ENCODE results near the gene MAGI1.

The MAGI1 gene

GRCh38 chr3:65971293-65972252 is 67.1 kb downstream of the MAGI1 start:
- DNase-seq: no peak

GRCh38 chr3:65968996-65969395 is 69.7 kb downstream of the MAGI1 start:
- DNase-seq: no peak

GRCh38 chr3:65967451-65967850 is 71.3 kb downstream of the MAGI1 start:
- DNase-seq: no peak

DNA sequence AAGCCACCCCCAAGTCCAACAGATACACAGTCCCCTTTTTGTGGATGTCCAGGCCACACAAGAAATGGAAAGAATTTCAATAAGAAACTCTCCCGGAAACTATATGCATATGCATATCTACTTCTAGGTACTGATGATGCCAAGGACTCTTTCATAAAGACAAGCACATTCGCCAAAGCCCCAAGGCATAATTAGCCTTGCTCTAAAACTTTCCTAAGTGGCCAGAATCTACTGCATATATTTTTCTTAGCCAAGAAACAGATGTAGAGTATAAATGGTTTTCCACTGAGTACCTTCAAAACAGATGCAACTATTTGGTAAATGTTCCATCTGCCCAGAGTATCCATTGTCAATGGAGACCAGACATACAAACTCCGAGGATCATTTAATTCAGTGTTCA is 73.9 kb downstream of the MAGI1 start:
- DNase-seq: no peak

- no peak for DNase-seq
Measured at GRCh38 chr3:65963787-65964677, 74.7 kb downstream of the MAGI1 start.

DNA sequence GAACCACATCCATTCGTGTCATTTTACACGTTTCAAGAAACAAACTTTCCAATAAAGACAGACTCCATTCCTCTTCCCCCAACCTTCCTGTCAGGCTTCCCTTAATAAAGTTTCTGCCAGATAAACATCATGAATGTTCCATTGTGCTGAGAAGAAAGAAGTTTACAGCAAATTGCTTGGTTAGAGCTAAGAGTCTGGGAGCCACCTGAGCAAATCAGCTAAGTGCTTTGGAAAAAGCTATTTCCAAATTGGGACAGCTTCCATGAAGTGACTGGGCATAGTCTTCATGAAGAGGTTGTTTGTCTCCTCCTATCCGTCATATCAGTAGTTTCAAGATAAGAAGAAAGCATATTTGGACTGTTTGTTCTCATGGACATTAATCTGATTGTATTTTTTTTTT is 77.0 kb downstream of the MAGI1 start:
- no peak for DNase-seq

DNA sequence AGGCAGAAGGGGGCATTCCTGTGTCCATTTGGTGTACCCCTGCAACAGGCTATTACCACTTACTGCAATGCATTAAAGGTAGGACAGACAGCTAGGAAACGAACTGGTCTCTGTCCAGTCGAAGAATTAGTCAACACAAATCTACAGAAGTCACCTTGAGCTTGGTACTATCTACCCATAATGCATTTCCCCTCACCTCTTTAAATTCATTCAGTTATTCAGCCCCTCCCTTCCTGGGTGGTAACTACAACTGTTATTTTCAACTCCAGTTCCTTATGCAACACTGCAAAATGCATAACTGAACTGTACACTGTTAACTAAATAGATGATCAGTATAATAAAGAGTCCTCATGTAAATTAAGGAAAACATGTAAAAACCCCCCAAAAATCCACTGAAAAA is 77.6 kb downstream of the MAGI1 start:
- DNase-seq: no peak

DNA sequence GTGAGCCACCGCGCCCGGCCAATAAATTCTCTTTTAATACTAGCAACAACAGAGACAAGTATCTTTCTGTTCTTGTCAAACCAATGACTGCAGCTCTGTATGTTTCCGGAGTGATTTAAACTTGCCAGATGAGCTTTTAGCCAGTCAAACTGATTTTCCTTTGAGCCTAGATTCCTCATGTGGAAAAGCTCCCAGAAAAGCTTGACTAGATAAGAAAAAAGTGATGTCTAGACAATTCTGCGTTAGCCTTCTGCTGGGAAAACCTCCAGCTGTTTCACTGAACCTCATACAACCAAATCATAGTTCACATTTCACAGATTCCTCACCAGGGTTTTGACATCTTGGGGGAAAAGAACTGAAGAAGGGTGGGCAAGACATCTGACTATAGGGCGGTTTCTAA is 78.6 kb downstream of the MAGI1 start:
- no peak for DNase-seq

- DNase-seq: no peak
Measured at GRCh38 chr3:65958216-65958615, 80.5 kb downstream of the MAGI1 start.

GRCh38 chr3:65955792-65956477 is 82.8 kb downstream of the MAGI1 start:
- DNase-seq: no peak

- DNase-seq: no peak
Measured at GRCh38 chr3:65953881-65954733, 84.6 kb downstream of the MAGI1 start.

- no peak for DNase-seq
Measured at GRCh38 chr3:65953301-65953812, 85.4 kb downstream of the MAGI1 start.

GRCh38 chr3:65952842-65953241 is 85.9 kb downstream of the MAGI1 start:
- no peak for DNase-seq

GRCh38 chr3:65951836-65952505 is 86.7 kb downstream of the MAGI1 start:
- DNase-seq: no peak

DNA sequence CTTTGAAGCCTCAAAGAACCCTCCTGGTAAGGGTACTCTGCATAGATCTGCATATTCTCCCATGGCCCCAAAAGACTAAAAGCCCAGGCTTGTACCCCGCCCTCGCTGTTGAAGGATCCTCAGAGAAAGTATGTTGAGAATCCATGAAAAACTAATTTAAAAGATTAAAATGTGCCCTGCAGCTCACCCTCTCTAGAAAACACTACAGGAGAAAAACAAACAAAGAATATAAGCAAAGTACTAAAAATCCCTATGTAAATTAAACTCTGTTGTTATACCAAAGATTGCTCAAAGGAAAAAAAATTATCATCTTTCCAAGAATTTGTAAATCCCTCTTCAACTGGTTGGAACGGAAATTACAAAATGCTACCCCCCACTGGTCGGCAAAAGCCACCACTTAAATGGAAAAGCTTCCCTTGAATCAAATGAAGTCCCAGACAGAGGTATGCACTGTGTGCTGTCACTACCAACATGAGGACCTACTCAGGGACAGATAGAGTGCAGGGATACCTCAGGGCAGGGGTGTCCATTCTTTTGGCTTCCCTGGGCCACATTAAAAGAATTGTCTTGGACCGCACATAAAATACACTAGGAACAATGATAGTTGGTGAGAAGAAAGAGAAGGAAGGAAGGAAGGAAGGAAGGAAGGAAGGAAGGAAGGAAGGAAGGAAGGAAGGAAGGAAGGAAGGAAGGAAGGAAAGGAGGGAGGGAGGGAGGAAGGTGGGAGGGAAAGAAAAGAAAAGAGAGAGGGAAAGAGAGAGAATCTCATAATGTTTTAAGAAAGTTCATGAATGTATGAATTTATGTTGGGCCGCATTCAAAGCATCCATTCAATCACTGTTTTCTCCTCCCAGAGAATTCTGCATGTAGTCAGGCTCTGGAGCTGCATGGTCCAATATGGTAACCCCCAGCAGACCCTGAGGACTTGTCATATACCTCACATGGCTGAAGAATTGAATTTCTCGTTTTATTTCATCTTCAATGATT is 88.1 kb downstream of the MAGI1 start:
- no peak for DNase-seq

GRCh38 chr3:65948841-65949573 is 89.7 kb downstream of the MAGI1 start:
- DNase-seq: no peak

DNA sequence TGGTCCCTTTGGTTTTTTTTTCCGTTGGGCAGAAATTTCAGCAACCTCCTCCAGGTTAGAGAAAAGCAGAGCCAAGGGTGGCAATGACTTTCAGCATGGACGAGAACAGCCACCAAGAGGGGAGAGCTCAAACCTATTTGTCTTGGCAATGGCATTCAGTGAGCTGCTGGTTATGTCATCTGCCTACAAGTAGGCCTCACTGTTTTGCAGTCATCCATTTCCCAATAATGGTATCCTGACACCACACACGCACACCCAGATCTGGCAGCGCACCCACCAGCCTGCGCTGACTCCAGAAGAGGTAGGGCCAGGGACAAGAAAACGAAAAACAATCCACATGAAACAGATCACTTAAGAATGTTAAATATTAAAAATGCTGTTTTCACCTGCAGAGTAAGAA is 92.3 kb downstream of the MAGI1 start:
- DNase-seq: no peak

GRCh38 chr3:65945953-65946352 is 92.8 kb downstream of the MAGI1 start:
- DNase-seq: no peak

DNA sequence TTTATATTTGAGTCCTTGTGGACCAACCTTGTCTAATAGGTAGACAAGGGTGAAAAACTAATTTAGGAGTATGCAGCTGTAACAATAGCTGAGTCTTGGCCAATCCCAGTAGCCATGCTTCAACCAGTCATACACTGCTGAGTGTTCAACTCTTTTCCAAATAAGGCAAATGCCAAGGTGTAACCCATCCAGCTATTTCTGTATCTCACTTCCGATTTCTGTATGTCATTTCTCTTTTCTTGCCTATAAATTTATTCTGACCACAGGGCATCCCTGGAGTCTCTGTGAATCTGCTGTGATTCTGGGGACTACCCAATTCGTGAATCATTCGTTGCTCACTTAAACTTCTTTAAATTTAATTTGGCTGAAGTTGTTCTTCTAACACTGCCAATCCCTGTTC is 93.2 kb downstream of the MAGI1 start:
- no peak for DNase-seq

Data from activated gamma-delta T cell treated with Interleukin-2 at 50 U/mL for 16 hours (primary cell).